ENCODE measurements around the gene RARS1. TPM values are rescaled to one million over a fixed set of nuclear protein-coding genes. Genes with fewer than 3 reads are reported as not detected.

Gene RARS1
- total RNA-seq, 2 donors from 2014 or later, result 98.9 to 109 TPM

DNA sequence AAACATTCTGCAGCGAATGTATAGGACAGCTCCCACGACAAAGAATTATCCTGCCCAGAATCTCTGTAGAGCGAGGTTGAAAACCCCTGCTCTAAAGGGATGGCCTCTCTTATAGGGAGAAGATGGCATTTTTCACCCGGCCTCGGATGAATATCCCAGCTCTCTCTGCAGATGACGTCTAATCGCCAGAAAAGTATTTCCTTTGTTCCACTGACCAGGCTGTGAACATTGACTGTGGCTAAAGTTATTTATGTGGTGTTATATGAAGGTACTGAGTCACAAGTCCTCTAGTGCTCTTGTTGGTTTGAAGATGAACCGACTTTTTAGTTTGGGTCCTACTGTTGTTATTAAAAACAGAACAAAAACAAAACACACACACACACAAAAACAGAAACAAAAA lies 17.4 kb upstream of the RARS1 start:
- TF ChIP-seq, protein P1, sequence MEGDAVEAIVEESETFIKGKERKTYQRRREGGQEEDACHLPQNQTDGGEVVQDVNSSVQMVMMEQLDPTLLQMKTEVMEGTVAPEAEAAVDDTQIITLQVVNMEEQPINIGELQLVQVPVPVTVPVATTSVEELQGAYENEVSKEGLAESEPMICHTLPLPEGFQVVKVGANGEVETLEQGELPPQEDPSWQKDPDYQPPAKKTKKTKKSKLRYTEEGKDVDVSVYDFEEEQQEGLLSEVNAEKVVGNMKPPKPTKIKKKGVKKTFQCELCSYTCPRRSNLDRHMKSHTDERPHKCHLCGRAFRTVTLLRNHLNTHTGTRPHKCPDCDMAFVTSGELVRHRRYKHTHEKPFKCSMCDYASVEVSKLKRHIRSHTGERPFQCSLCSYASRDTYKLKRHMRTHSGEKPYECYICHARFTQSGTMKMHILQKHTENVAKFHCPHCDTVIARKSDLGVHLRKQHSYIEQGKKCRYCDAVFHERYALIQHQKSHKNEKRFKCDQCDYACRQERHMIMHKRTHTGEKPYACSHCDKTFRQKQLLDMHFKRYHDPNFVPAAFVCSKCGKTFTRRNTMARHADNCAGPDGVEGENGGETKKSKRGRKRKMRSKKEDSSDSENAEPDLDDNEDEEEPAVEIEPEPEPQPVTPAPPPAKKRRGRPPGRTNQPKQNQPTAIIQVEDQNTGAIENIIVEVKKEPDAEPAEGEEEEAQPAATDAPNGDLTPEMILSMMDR (conservative IDR thresholded peaks at IDR 0.05), result no peak
- no peak for DNase-seq
- Mint-ChIP-seq H3K36me3 (ENCODE audit: low read depth) (peaks cover 18% of the 10 kb centered on the region), H3K27me3 (ENCODE audit: insufficient read depth) (no peaks in the 10 kb centered on the region), H3K4me3 (no peak overlapping the region), H3K27ac (no peak overlapping the region), H3K4me1 (no peaks in the 10 kb centered on the region), H3K9me3 (no peaks in the 10 kb centered on the region)
- no peak overlapping the region for H3K27ac ChIP-seq (ENCODE audit: low read depth, low read length)
- H3K4me3 ChIP-seq (ENCODE audit: low read length), result no peak overlapping the region
- no peaks in the 10 kb centered on the region for H3K4me1 ChIP-seq (ENCODE audit: control insufficient read depth, insufficient read depth, low read length)
- no peak overlapping the region for H3K9ac ChIP-seq (ENCODE audit: extremely low read depth, low read length, poor library complexity, severe bottlenecking)
- H3K9me3 ChIP-seq (ENCODE audit: control insufficient read depth, low read length), result no peaks in the 10 kb centered on the region
- H3K36me3 ChIP-seq (ENCODE audit: control insufficient read depth, insufficient read depth, low read length), result no peaks in the 10 kb centered on the region
- 93 to 99% methylated on average over 7 of the region's 8 CpGs for WGBS, 2 experiments (ENCODE audit: insufficient coverage in 1 of 2, insufficient read length in 1 of 2)
- no peaks in the 10 kb centered on the region for H3K27me3 ChIP-seq (ENCODE audit: control insufficient read depth, insufficient read depth, low read length, poor library complexity, severe bottlenecking)

DNA sequence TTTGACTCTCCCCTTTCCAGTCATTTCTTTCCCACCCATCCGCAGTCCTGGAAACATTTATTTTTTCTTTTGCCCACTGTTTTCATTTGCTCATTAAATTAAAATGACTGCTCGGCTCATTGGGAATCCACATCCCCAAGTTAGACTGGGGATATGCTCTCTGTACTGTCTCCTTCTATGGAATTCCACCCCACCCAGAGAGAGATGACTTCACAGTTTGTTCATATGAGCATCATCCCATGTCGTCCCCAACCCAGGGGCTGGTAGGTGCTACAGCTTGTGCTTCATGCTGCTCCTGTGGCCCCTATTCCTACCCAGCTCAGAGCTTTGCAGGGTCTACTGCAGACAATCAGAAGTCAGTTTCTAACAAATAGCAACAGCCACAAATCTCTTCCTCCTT lies 16.5 kb upstream of the RARS1 start:
- WGBS, 2 experiments (ENCODE audit: insufficient coverage in 1 of 2, insufficient read length in 1 of 2), result 91 to 92% methylated on average over 3 of the region's 3 CpGs

DNA sequence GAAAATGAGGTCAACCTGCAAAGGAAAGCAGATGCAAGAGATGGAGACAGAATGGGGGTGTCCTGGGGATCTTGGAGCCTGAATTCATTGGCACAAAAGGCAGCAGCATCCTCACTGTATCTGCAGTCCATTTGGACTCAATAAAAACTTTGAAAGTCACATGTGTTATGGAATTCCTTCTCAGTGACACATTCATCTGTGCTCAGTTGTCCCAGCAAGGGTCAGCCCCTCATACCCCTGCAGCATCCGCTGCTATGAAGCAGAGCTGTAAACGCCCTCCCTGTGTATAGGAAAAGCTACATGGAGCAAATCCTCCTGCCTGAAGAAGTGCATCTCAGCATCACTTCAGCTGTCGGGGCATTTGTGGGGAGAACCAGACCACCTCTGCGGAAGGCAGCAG lies 14.5 kb upstream of the RARS1 start:
- WGBS, 2 experiments (ENCODE audit: insufficient coverage in 1 of 2, insufficient read length in 1 of 2), result 89 to 95% methylated on average over 4 of the region's 4 CpGs

More for the DNA sequence above, 16.5 kb upstream of the RARS1 start:
- Histone ChIP-seq H3K9ac (ENCODE audit: extremely low read depth, low read length, poor library complexity, severe bottlenecking) (no peak overlapping the region), H3K27ac (ENCODE audit: low read depth, low read length) (no peak overlapping the region), H3K4me3 (ENCODE audit: low read length) (no peak overlapping the region), H3K27me3 (ENCODE audit: control insufficient read depth, insufficient read depth, low read length, poor library complexity, severe bottlenecking) (no peaks in the 10 kb centered on the region), H3K9me3 (ENCODE audit: control insufficient read depth, low read length) (no peaks in the 10 kb centered on the region), H3K36me3 (ENCODE audit: control insufficient read depth, insufficient read depth, low read length) (no peaks in the 10 kb centered on the region), H3K4me1 (ENCODE audit: control insufficient read depth, insufficient read depth, low read length) (no peaks in the 10 kb centered on the region)
- Mint-ChIP-seq H3K27me3 (ENCODE audit: insufficient read depth) (no peaks in the 10 kb centered on the region), H3K9me3 (no peaks in the 10 kb centered on the region), H3K4me3 (no peak overlapping the region), H3K36me3 (ENCODE audit: low read depth) (peaks cover 14% of the 10 kb centered on the region), H3K27ac (no peak overlapping the region), H3K4me1 (no peaks in the 10 kb centered on the region)
- DNase-seq, result no peak
- TF ChIP-seq, protein P1 (conservative IDR thresholded peaks at IDR 0.05), result no peak

More for the DNA sequence above, 14.5 kb upstream of the RARS1 start:
- H3K4me1 Mint-ChIP-seq, result no peaks in the 10 kb centered on the region
- H3K4me1 ChIP-seq (ENCODE audit: control insufficient read depth, insufficient read depth, low read length), result no peaks in the 10 kb centered on the region
- H3K27ac Mint-ChIP-seq, result no peak overlapping the region
- no peaks in the 10 kb centered on the region for H3K9me3 Mint-ChIP-seq
- H3K27ac ChIP-seq (ENCODE audit: low read depth, low read length), result no peak overlapping the region
- no peaks in the 10 kb centered on the region for H3K36me3 ChIP-seq (ENCODE audit: control insufficient read depth, insufficient read depth, low read length)
- no peak for DNase-seq
- TF ChIP-seq, protein P1 (conservative IDR thresholded peaks at IDR 0.05), result no peak
- H3K27me3 Mint-ChIP-seq (ENCODE audit: insufficient read depth), result no peaks in the 10 kb centered on the region
- peaks cover 5% of the 10 kb centered on the region for H3K36me3 Mint-ChIP-seq (ENCODE audit: low read depth)
- H3K9ac ChIP-seq (ENCODE audit: extremely low read depth, low read length, poor library complexity, severe bottlenecking), result no peak overlapping the region
- H3K4me3 Mint-ChIP-seq, result no peak overlapping the region
- no peak overlapping the region for H3K4me3 ChIP-seq (ENCODE audit: low read length)
- H3K27me3 ChIP-seq (ENCODE audit: control insufficient read depth, insufficient read depth, low read length, poor library complexity, severe bottlenecking), result no peaks in the 10 kb centered on the region
- no peaks in the 10 kb centered on the region for H3K9me3 ChIP-seq (ENCODE audit: control insufficient read depth, low read length)

Data from endodermal cell (in vitro differentiated cells).